Central memory CD8-positive, alpha-beta T cell (primary cell): Measurements from ENCODE around the gene ATP6AP1.
"Not testable (repeated sequence)": the region's sequence is repeated elsewhere in the genome, so short reads cannot be mapped to it uniquely, and the experiment has no call there.

Experiments
- ATAC-seq: fragments of 150-1000 bp; cut with Tn5 transposase; replicated peaks from 2 replicates; pipeline ENCODE4 v1.10.0; 2022; ENCODE audit warnings: mild to moderate bottlenecking, moderate FRiP score, moderate number of reproducible peaks; ENCODE audit not compliant: poor library complexity, severe bottlenecking; ENCODE audit errors: extremely low read depth
- DNase-seq, 2 donors: peaks; one replicate each; pipeline ENCODE4 v3.0.0; 2021; ENCODE audit warnings: low spot score in 2 of 2
- H3K27ac Mint-ChIP-seq: one replicate; pipeline ENCODE4 v1.8.0; 2022; ENCODE audit warnings: low read depth, mild to moderate bottlenecking, moderate library complexity, mixed read lengths
- H3K27me3 Mint-ChIP-seq: one replicate; pipeline ENCODE4 v1.8.0; 2022; ENCODE audit warnings: mixed read lengths
- H3K36me3 Mint-ChIP-seq: one replicate; pipeline ENCODE4 v1.8.0; 2022; ENCODE audit warnings: mild to moderate bottlenecking, moderate library complexity, mixed read lengths; ENCODE audit not compliant: insufficient read depth
- H3K4me1 Mint-ChIP-seq: one replicate; pipeline ENCODE4 v1.8.0; 2022; ENCODE audit warnings: mixed read lengths
- H3K4me3 Mint-ChIP-seq: one replicate; pipeline ENCODE4 v1.8.0; 2022; ENCODE audit warnings: mild to moderate bottlenecking, moderate library complexity, mixed read lengths
- H3K9me3 Mint-ChIP-seq: one replicate; pipeline ENCODE4 v1.8.0; 2022; ENCODE audit warnings: mixed read lengths

ATP6AP1 gene

GRCh38 chrX:154389812-154390747 lies 38.4 kb upstream of the ATP6AP1 start:
- not testable (repeated sequence) for H3K4me3 Mint-ChIP-seq, H3K27me3 Mint-ChIP-seq, H3K9me3 Mint-ChIP-seq

GRCh38 chrX:154396363-154396762 lies 32.1 kb upstream of the ATP6AP1 start:
- H3K27ac Mint-ChIP-seq, DNase-seq, H3K4me3 Mint-ChIP-seq, H3K27me3 Mint-ChIP-seq, ATAC-seq, H3K9me3 Mint-ChIP-seq: not testable (repeated sequence)
- Mint-ChIP-seq H3K36me3 (peaks cover 38% of the 10 kb centered on the region), H3K4me1 (peaks cover 18% of the 10 kb centered on the region)

More at GRCh38 chrX:154389812-154390747, 38.4 kb upstream of the ATP6AP1 start:
- not testable (repeated sequence) for H3K36me3 Mint-ChIP-seq, H3K4me1 Mint-ChIP-seq, H3K27ac Mint-ChIP-seq, DNase-seq
- peak; percentile 57 for ATAC-seq

- H3K27me3 Mint-ChIP-seq = no peaks in the 10 kb centered on the region
- no peaks in the 10 kb centered on the region for H3K9me3 Mint-ChIP-seq
- peaks cover 40% of the 10 kb centered on the region for H3K36me3 Mint-ChIP-seq
- H3K27ac Mint-ChIP-seq = peak overlapping the region; percentile 99
- DNase-seq = no peak
- peak; percentile 15 for ATAC-seq
- H3K4me1 Mint-ChIP-seq = peaks cover 18% of the 10 kb centered on the region
- H3K4me3 Mint-ChIP-seq = peak overlapping the region; percentile 98
Measured at GRCh38 chrX:154396973-154397887, 31.2 kb upstream of the ATP6AP1 start.

GRCh38 chrX:154397888-154398667 lies 30.4 kb upstream of the ATP6AP1 start, which contains the start of gene RPL10:
TSS of gene RPL10 (plus strand) at chrX:154398377. CDS start at chrX:154398520, 143 bp downstream.
- Mint-ChIP-seq H3K9me3 (no peaks in the 10 kb centered on the region), H3K36me3 (peaks cover 42% of the 10 kb centered on the region), H3K27ac (peak within 1 kb of the TSS; percentile 99), H3K4me3 (peak within 1 kb of the TSS; percentile 98), H3K4me1 (peaks cover 18% of the 10 kb centered on the region), H3K27me3 (no peaks in the 10 kb centered on the region)
- DNase-seq (peak; percentile 74 to 89), ATAC-seq (peak; percentile 83)

- Mint-ChIP-seq H3K36me3 (peaks cover 44% of the 10 kb centered on the region), H3K27me3 (no peaks in the 10 kb centered on the region), H3K9me3 (no peaks in the 10 kb centered on the region), H3K4me1 (peaks cover 18% of the 10 kb centered on the region), H3K4me3 (peak overlapping the region; percentile 98), H3K27ac (peak overlapping the region; percentile 99)
- ATAC-seq (peak; percentile 58), DNase-seq (peak; percentile 63 to 76)
Measured at GRCh38 chrX:154398668-154399526, 29.6 kb upstream of the ATP6AP1 start.

- ATAC-seq (no peak), DNase-seq (no peak)
- Mint-ChIP-seq H3K9me3 (no peaks in the 10 kb centered on the region), H3K27me3 (no peaks in the 10 kb centered on the region), H3K27ac (peak overlapping the region; percentile 99), H3K36me3 (peaks cover 44% of the 10 kb centered on the region), H3K4me3 (peak overlapping the region; percentile 98), H3K4me1 (peaks cover 18% of the 10 kb centered on the region)
Measured at GRCh38 chrX:154399527-154400368, 28.7 kb upstream of the ATP6AP1 start.

GRCh38 chrX:154400369-154400817 lies 28.1 kb upstream of the ATP6AP1 start:
- H3K9me3 Mint-ChIP-seq, H3K27me3 Mint-ChIP-seq, ATAC-seq, DNase-seq: not testable (repeated sequence)
- Mint-ChIP-seq H3K4me3 (peak overlapping the region; percentile 98), H3K4me1 (peaks cover 18% of the 10 kb centered on the region), H3K27ac (peak overlapping the region; percentile 99), H3K36me3 (peaks cover 45% of the 10 kb centered on the region)

GRCh38 chrX:154401045-154401799 lies 27.3 kb upstream of the ATP6AP1 start:
- ATAC-seq (no peak), DNase-seq (no peak)
- Mint-ChIP-seq H3K4me3 (peak overlapping the region; percentile 48), H3K27me3 (no peaks in the 10 kb centered on the region), H3K4me1 (peaks cover 18% of the 10 kb centered on the region), H3K9me3 (no peaks in the 10 kb centered on the region), H3K27ac (no peak overlapping the region), H3K36me3 (peaks cover 45% of the 10 kb centered on the region)

GRCh38 chrX:154401918-154402621 lies 26.4 kb upstream of the ATP6AP1 start:
- Mint-ChIP-seq H3K4me1 (peaks cover 18% of the 10 kb centered on the region), H3K27me3 (no peaks in the 10 kb centered on the region), H3K4me3 (no peak overlapping the region), H3K27ac (no peak overlapping the region), H3K36me3 (peaks cover 43% of the 10 kb centered on the region), H3K9me3 (no peaks in the 10 kb centered on the region)
- DNase-seq (no peak), ATAC-seq (no peak)
